GM18861 (cell line): Measurements from ENCODE around the gene SLC12A7.
"Not testable (repeated sequence)": the region's sequence is repeated elsewhere in the genome, so short reads cannot be mapped to it uniquely, and the experiment has no call there.

Experiments
- ATAC-seq: cut with Tn5 transposase; IDR thresholded peaks from one replicate; pipeline ENCODE4 v1.9.1; 2021; ENCODE audit not compliant: unreplicated experiment

SLC12A7 gene

GRCh38 chr5:1065891-1066650 is 45.8 kb downstream of the SLC12A7 start:
- ATAC-seq: no peak

DNA sequence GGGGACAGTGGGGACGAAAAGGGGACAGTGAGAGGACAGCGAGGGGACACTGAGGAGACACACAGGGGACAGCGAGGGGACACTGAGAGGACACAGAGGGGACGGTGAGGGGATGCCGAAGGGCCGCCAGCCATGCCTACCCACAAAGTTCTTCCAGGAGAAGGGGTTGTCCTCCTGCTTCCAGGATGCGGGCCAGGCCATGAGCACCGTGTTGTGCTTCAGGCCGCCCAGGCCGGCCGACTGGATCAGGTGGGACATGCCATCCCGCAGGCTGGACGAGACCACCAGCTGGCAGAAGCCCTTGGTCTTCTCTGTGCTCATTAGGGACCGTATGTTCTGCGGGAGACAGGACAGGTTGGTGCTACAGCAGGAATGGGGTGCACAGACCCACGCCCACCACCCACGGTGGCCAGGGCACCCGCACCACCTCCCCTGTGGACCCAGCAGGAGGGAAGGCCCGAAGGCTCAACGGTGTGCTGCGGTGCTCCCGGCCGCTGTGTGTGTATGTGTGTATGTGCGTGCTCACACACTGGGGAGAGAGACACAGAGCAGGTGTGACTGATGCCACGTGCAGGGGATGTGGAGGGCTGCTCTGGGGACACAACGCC is 46.6 kb downstream of the SLC12A7 start:
- ATAC-seq: no peak

GRCh38 chr5:1064383-1065142 is 47.3 kb downstream of the SLC12A7 start:
- ATAC-seq: no peak

DNA sequence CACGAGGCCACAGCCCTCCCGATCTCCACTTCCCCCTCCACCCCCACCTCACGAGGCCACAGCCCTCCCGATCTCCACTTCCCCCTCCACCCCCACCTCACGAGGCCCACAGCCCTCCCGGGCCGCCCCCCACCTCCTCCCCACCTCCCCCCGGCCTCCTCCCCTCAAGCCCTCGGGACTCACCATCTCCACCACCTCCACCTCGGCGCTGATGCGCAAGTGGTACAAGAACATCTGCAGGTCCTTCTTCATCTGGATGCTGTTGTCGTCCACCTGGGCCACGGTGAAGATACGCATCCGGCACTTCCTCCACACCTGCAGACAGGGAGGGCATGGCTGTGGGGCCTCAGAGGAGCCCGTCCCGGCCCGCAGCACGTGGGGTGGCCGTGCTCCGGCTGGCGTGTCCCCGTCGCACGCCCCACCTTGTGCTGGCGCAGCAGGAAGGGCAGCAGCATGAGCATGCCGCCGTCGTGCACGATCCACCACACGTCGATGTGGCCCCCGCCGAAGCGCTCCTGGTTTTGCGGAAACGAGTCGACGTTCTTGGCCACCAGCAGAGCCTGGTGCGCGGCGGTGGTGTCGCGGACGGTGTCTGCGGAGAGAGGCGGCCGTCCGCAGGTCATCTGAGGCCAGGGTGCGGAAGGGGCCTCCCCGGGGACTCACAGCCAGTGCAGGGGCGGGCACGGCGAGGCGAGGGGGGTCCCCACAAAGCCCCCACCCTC is 48.0 kb downstream of the SLC12A7 start:
- no peak for ATAC-seq

DNA sequence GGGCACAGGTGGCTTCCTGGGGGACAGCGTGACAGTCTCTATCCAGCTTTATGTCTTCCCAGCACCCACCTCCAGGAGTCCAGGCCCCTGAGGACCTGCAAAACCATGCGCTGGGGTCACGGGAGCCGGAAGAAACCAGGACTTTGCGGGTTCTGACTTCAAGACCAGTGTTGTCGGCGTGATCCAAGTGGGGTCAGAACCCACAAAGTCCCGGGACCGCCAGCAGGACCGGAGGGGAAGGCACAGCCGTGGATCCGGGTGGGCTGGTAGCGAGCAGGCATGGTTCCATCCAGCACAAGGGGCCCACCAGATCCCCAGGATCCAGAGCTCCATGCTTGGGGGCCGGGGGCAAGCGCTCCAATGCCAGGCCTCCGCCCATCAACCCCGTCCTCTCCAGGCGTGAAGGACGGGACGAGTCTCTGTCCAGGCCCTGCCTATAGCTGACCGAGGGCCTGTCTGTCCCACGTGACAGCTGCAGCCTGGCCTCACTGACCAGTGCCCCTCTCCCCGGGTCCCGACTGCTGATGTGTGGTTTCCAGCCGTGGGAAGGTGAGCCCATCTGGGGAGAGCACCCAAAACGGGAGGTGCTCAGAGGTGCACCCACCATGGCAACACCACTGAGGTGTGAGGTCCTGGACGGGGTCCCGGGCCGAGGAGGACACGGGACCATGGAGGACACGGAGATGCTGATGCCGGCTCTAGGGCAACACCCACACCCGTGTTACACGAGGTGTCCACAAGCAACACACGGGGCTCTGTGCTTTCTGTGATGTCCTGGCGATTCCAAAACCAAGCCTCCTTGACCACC is 48.9 kb downstream of the SLC12A7 start:
- no peak for ATAC-seq

DNA sequence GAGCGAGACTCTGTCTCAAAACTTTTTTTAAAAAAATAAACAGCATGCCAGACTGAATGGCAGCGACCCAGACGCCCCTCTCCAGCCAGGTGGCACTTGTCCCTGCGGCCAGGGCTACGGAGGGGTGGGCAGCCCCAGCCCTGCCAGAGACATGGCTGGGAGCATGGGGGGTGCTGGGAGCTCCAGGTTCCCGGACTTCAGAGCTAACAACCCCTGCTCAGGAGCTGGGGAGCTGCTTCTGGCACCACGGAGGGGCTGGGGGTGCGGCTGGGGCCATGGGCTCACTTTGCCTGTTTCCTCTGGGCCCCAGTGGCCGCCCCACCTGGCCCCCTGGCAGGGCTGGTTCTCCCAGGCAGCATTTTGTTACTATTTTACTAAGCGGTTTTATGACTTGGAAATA is 49.9 kb downstream of the SLC12A7 start:
- ATAC-seq: no peak

DNA sequence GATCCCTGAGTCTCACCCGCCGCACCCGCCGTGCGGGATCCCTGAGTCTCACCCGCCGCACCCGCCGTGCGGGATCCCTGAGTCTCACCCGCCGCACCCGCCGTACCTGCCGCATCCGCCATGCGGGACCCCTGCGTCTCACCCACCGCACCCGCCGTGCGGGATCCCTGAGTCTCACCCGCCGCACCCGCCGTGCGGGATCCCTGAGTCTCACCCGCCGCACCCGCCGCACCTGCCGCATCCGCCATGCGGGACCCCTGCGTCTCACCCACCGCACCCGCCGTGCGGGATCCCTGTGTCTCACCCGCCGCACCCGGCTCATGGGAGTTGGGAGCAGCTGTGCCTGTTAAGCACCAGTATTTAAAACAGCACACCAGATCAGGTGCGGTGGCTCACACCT is 50.6 kb downstream of the SLC12A7 start:
- not testable (repeated sequence) for ATAC-seq

- ATAC-seq: no peak
Observed at GRCh38 chr5:1060535-1060981, 51.3 kb downstream of the SLC12A7 start.

GRCh38 chr5:1059884-1060263 is 52.0 kb downstream of the SLC12A7 start:
- ATAC-seq: no peak

GRCh38 chr5:1058988-1059883 is 52.6 kb downstream of the SLC12A7 start:
- ATAC-seq: no peak

DNA sequence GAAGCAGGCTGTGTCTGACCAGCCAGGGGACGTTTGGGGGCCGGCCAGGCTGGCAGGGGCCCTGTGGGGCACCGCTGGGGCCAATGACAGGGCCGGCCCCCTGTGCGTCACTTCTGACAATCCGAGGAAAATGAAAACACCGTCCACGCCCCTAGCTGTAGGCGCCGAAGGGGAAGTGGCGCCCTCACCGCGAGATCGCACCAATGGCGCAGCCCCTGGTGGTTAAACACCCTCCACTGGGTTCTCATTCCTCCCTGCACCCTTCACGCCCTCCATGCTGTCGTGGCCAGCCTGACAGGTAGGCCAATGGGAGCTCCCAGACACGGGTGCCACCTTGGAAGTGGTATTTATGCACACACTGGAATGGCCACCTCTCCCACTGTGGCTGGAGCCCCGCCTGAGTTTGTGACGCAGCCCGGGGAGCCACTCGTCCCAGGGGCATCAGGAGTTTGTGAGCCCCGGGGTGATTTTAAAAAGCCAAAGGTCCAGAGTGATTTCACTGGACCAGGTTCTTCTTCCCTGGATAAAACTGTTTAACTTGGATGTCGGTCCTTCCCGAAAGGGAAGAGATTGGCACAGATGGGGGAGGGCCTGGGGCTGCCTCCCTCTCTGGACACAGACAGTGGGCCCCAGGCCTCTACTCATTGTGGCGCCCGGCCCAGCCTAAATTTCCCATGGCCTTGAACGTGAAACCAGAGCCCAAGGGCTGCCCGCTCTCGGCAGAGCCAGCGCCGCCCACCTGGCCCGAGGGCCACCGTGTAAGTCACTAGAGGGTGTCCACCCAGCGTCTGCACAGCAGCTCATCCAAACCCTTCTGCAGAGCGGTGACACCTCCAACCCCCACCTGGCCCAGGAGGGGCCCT is 53.5 kb downstream of the SLC12A7 start:
- ATAC-seq: no peak

DNA sequence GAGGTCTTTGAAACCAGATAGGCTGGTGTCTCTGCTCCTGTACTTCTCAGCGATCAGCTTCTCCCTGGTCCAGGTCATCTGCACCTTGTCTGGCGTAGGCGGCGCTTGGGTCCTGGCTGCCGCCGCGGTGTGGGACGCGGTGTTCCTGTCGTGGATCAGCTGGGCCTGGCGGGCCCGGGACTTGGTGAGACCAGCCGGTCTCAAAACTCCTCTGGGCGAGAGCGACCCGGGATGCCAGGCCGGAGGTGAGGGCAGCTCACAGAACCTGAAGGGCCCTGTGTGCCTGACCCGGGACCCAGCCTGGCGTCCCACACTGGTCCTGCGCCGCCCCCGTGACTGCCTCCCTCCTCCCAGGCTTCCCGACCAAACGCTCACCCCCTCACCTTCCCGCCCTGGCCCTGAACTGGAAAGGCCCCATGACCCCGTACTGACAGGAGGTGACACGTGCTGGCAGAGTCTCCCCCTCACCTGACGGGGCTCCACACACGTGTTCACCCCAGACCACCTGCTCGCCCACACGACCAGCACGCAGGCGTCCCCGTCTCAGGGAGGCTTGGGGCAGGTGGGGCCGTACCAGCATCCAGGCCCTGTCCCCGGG is 54.3 kb downstream of the SLC12A7 start:
- ATAC-seq: no peak

- no peak for ATAC-seq
Observed at GRCh38 chr5:1056611-1057484, 55.0 kb downstream of the SLC12A7 start.

DNA sequence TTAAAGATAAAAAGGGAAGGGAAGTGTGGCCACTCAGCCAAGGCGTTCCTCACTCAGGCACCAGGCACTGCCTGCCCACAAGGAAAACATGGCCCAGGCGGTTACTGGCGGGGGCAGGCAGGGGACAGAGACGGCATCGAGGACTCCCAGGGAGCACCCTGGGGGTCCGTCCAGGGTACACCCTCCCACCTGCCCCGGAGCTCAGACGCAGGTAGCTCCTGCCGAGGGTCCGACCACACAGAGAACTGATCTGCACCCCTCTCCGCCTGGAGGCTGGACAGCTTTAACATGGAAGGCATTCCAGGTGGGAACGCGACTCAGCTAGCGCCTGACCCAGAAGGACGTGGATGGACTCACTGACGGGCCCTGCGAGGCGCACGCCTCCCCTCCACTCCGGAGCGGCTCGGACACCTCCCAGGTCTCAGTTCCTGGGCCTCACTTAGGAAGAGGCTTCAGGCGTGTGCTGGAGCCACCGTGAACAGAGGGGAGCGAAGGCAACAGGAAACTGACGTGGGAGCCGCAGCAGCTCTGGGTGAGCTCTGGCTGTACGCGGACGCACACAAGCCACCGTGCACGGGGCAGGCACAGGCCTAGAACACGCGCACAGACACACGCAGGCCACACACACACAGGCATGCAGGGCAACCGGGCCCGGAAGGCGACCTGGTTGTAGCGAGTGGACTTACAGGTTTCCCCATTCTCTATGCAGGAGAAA is 55.8 kb downstream of the SLC12A7 start:
- ATAC-seq: no peak

DNA sequence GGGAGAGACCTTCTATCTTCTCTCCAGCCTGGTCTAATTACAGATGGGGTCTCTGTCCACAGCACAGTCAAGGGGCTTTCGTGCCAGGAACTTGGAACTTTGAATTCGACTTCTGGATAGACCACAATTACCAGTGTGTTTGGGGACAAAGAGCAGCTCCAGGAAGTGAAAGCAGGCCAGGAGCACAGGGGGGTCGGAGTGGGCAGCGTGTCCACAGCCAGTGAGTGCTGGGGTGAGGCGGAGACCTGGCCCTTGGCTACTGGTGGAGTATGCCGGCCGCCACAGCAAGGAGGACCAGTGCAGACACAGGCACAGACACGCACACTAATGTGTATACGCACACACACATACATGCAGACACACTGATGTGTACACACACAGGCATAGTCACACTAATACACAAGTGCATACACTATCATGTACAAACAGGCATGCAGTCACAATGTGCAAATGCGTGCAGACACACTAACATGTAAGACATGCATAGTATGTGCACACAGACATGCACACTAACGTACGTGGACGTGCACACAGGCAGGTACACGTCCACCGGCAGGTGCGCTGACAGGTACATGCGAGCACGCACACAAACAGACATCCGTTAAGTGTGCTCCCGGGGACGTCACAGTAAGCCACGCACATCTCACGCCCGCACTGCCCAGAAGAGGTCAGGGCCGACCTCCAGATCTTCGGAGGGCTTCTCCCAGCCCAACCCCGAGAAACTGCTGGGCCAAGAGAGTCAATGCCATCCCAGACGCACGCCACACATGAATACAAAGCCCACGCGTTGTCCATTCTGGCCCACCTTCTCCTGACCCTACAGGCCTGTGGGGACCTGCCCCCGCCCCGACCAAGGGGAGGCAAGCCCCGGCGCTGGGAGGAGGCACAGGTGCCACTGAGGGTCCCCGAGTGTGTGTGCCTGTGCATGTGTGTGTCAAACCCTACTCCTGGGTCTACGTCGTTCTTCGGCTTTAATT is 56.8 kb downstream of the SLC12A7 start:
- no peak for ATAC-seq
